ENCODE measurements around the gene RNF145. TPM values are rescaled to one million over a fixed set of nuclear protein-coding genes. Genes with fewer than 3 reads are reported as not detected.

The RNF145 gene
- total and polyA plus RNA-seq, 10 donors = 27.6 to 90.7 (median 69.6) TPM

- 0 to 1% (median 0%) methylated on average over 35 of the region's 35 CpGs for WGBS, 5 donors
- Histone ChIP-seq H3K9me3 (no peaks in the 10 kb centered on the region), H3K27me3 (replicated peaks in 1 of 7) (no peaks in the 10 kb centered on the region), H3K36me3 (peaks cover 0 to 5% (median under 1%) of the 10 kb centered on the region in 6 donors), H3K27ac (peak overlapping the region; percentile 94 to 99 (median 97)), H3K4me3 (peak overlapping the region; percentile 78 to 97 (median 88)), H3K4me1 (peaks cover 38 to 87% (median 65%) of the 10 kb centered on the region in 6 donors)
- DNase-seq = peak; percentile 96
- TF ChIP-seq POLR2A (IDR thresholded peaks at IDR 0.05) (peak in 2 of 3 donors; percentile 19 to 46), POLR2AphosphoS5 (IDR thresholded peaks at IDR 0.05) (peak; percentile 86 to 92 (median 89)), CTCF (IDR thresholded peaks at IDR 0.05 in 8 of 11, conservative IDR thresholded peaks at IDR 0.05 in 3 of 11) (no peak)
- intact Hi-C loops (cut with DNase I; ENCODE audit: low total_unique reads) = loop anchor here (5.0 kb wide), 1 partner anchor 54 kb away; the partner anchor contains the start of gene UBLCP1
Measured at GRCh38 chr5:159207686-159208513, 1.5 kb downstream of the RNF145 start.

GRCh38 chr5:159207222-159207685, 2.1 kb downstream of the RNF145 start:
- H3K27me3 ChIP-seq (replicated peaks in 1 of 7) = no peaks in the 10 kb centered on the region
- H3K4me3 ChIP-seq = peak overlapping the region; percentile 78 to 97 (median 88)
- no peak for DNase-seq
- 5 to 16% (median 9%) methylated on average over 5 of the region's 5 CpGs for WGBS, 5 donors
- H3K4me1 ChIP-seq = peaks cover 44 to 87% (median 70%) of the 10 kb centered on the region in 6 donors
- TF ChIP-seq CTCF (IDR thresholded peaks at IDR 0.05 in 8 of 11, conservative IDR thresholded peaks at IDR 0.05 in 3 of 11) (no peak), POLR2AphosphoS5 (IDR thresholded peaks at IDR 0.05) (no peak), POLR2A (IDR thresholded peaks at IDR 0.05) (no peak)
- intact Hi-C loops (cut with DNase I; ENCODE audit: low total_unique reads) = loop anchor here (5.0 kb wide), 1 partner anchor 55 kb away; the partner anchor contains the start of gene UBLCP1
- peak overlapping the region; percentile 94 to 99 (median 97) for H3K27ac ChIP-seq
- no peaks in the 10 kb centered on the region for H3K9me3 ChIP-seq
- H3K36me3 ChIP-seq = peaks cover 0 to 12% (median 2%) of the 10 kb centered on the region in 6 donors

- WGBS, 5 donors = 23 to 40% (median 32%) methylated on average over 2 of the region's 2 CpGs
- Histone ChIP-seq H3K4me1 (peaks cover 45 to 87% (median 72%) of the 10 kb centered on the region in 6 donors), H3K36me3 (peaks cover 0 to 16% (median 2%) of the 10 kb centered on the region in 6 donors), H3K27ac (peak overlapping the region; percentile 94 to 99 (median 97)), H3K4me3 (peak overlapping the region in 7 of 8 donors; percentile 78 to 97 (median 89)), H3K9me3 (no peaks in the 10 kb centered on the region), H3K27me3 (replicated peaks in 1 of 7) (no peaks in the 10 kb centered on the region)
- TF ChIP-seq POLR2A (IDR thresholded peaks at IDR 0.05) = no peak
- no peak for TF ChIP-seq POLR2AphosphoS5 (IDR thresholded peaks at IDR 0.05)
- no peak for TF ChIP-seq CTCF (IDR thresholded peaks at IDR 0.05 in 8 of 11, conservative IDR thresholded peaks at IDR 0.05 in 3 of 11)
- intact Hi-C loops (cut with DNase I; ENCODE audit: low total_unique reads) = loop anchor here (5.0 kb wide), 1 partner anchor 55 kb away; the partner anchor contains the start of gene UBLCP1
- DNase-seq = no peak
Measured at GRCh38 chr5:159206818-159207217, 2.5 kb downstream of the RNF145 start.

GRCh38 chr5:159206368-159206767, 3.0 kb downstream of the RNF145 start:
- no peak for TF ChIP-seq CTCF (IDR thresholded peaks at IDR 0.05 in 8 of 11, conservative IDR thresholded peaks at IDR 0.05 in 3 of 11)
- no peak for TF ChIP-seq POLR2AphosphoS5 (IDR thresholded peaks at IDR 0.05)
- no peak for TF ChIP-seq POLR2A (IDR thresholded peaks at IDR 0.05)
- no peak for DNase-seq
- peaks cover 0 to 21% (median 2%) of the 10 kb centered on the region in 6 donors for H3K36me3 ChIP-seq
- H3K4me1 ChIP-seq = peaks cover 45 to 87% (median 69%) of the 10 kb centered on the region in 6 donors
- WGBS, 5 donors = 27 to 42% (median 37%) methylated on average over 2 of the region's 2 CpGs
- peak overlapping the region in 7 of 8 donors; percentile 78 to 97 (median 89) for H3K4me3 ChIP-seq
- H3K27ac ChIP-seq = peak overlapping the region; percentile 94 to 99 (median 97)
- no peaks in the 10 kb centered on the region for H3K9me3 ChIP-seq
- intact Hi-C loops (cut with DNase I; ENCODE audit: low total_unique reads) = loop anchor here (5.0 kb wide), 1 partner anchor 56 kb away; the partner anchor contains the start of gene UBLCP1
- H3K27me3 ChIP-seq (replicated peaks in 1 of 7) = no peaks in the 10 kb centered on the region

Measured in spleen (tissue), 11 donors.